ENCODE data around the gene ALDH2. TPM values are rescaled to one million over a fixed set of nuclear protein-coding genes. Genes with fewer than 3 reads are reported as not detected.

ALDH2 gene
- total and polyA plus RNA-seq, 2 of the 8 experiments (the other 6 are each of a cell fraction or from before 2014, with no cell fraction given) = 25.4 to 43.8 TPM

DNA sequence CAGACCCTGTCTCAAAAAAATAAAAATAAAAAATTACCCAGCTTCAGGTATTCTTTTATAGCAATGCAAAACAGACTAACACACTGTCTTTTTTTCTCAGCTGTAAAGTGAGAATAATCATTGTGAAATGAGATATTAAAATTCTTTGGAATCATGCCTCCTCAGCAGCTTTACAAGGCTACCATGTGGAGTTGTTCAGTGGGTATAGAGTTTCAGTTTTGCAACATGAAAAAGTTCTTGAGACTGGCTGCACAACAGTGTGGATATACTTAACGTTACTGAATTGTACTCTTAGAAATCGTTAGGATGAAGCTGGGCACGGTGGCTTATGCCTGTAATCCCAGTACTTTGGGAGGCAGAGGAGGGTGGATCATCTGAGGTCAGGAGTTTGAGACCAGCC is 59.6 kb downstream of the ALDH2 start (continued):
- TF ChIP-seq CHD7 (IDR thresholded peaks at IDR 0.05; ENCODE audit: insufficient replicate concordance, low read length) = no peak
